SIG-M5 treated with dmso at 0.1 percent for 504 hours (cell line): ENCODE results near the gene ESYT3.
"Not testable (repeated sequence)": the region's sequence is repeated elsewhere in the genome, so short reads cannot be mapped to it uniquely, and the experiment has no call there.

Experiments
- DNase-seq: peaks from one replicate; lab custom pipeline; 2025; ENCODE audit not compliant: unreplicated experiment; lab: John Stamatoyannopoulos, UW

ESYT3 gene

GRCh38 chr3:138408751-138409570 is 25.5 kb upstream of the ESYT3 start:
- DNase-seq, result no peak

- peak; percentile 74 for DNase-seq
These were observed 21.4 kb upstream of the ESYT3 start for GRCh38 chr3:138412821-138413551.

- DNase-seq, result not testable (repeated sequence)
These were observed 18.2 kb upstream of the ESYT3 start for GRCh38 chr3:138416236-138416635.

GRCh38 chr3:138417559-138417982 is 16.8 kb upstream of the ESYT3 start:
- peak; percentile 85 for DNase-seq

GRCh38 chr3:138418601-138419206 is 15.7 kb upstream of the ESYT3 start:
- DNase-seq, result no peak

- no peak for DNase-seq
These were observed 11.1 kb upstream of the ESYT3 start for GRCh38 chr3:138423316-138423715.

- no peak for DNase-seq
These were observed 10.1 kb upstream of the ESYT3 start for GRCh38 chr3:138424323-138424722.

- no peak for DNase-seq
These were observed 8.2 kb upstream of the ESYT3 start for GRCh38 chr3:138426211-138426610.

- DNase-seq, result not testable (repeated sequence)
These were observed 7.7 kb upstream of the ESYT3 start for GRCh38 chr3:138426754-138427153.

GRCh38 chr3:138429665-138430064 is 4.8 kb upstream of the ESYT3 start:
- DNase-seq, result no peak

GRCh38 chr3:138432576-138433240 is 1.7 kb upstream of the ESYT3 start:
- DNase-seq, result no peak

- no peak for DNase-seq
These were observed 532 bp upstream of the ESYT3 start for GRCh38 chr3:138433892-138434275.

- DNase-seq, result no peak
These were observed 708 bp downstream of the ESYT3 start for GRCh38 chr3:138434875-138435772.

GRCh38 chr3:138435840-138436239 is 1.4 kb downstream of the ESYT3 start:
- no peak for DNase-seq

GRCh38 chr3:138437281-138437680 is 2.9 kb downstream of the ESYT3 start:
- DNase-seq, result no peak

- DNase-seq, result no peak
These were observed 4.5 kb downstream of the ESYT3 start for GRCh38 chr3:138438896-138439295.

GRCh38 chr3:138439646-138440045 is 5.2 kb downstream of the ESYT3 start:
- no peak for DNase-seq

- DNase-seq, result peak; percentile 11
These were observed 5.7 kb downstream of the ESYT3 start for GRCh38 chr3:138440121-138440521.

- DNase-seq, result no peak
These were observed 6.2 kb downstream of the ESYT3 start for GRCh38 chr3:138440596-138440995.

- DNase-seq, result no peak
These were observed 6.8 kb downstream of the ESYT3 start for GRCh38 chr3:138441256-138441655.
